Mucosa of stomach (tissue), 1 donor: ENCODE measurements around the gene GYG2.

ENCODE experiments used
- H3K27me3 ChIP-seq: one replicate; pipeline ENCODE4 v1.7.0; 2013; ENCODE audit warnings: mild to moderate bottlenecking, low read length; ENCODE audit not compliant: control insufficient read depth, insufficient read depth
- H3K36me3 ChIP-seq: one replicate; pipeline ENCODE4 v1.7.0; 2013; ENCODE audit warnings: low read length; ENCODE audit not compliant: control insufficient read depth, insufficient read depth
- H3K4me1 ChIP-seq: one replicate; pipeline ENCODE4 v1.7.0; 2013; ENCODE audit warnings: mild to moderate bottlenecking, low read length; ENCODE audit not compliant: control insufficient read depth, insufficient read depth
- H3K4me3 ChIP-seq: one replicate; pipeline ENCODE4 v1.7.0; 2013; ENCODE audit warnings: low read length
- H3K9ac ChIP-seq: one replicate; pipeline ENCODE4 v1.7.0; 2013; ENCODE audit warnings: mild to moderate bottlenecking, low read length, moderate library complexity
- H3K9me3 ChIP-seq: one replicate; pipeline ENCODE4 v1.7.0; 2013; ENCODE audit warnings: mild to moderate bottlenecking, low read length, moderate library complexity; ENCODE audit not compliant: control insufficient read depth
- donor health status: Pancreatic carcinoma.

The GYG2 gene

GRCh38 chrX:2820136-2820771 lies 8.5 kb upstream of the GYG2 start:
- H3K4me1 ChIP-seq: no peaks in the 10 kb centered on the region

GRCh38 chrX:2823795-2824386 lies 4.8 kb upstream of the GYG2 start:
- no peaks in the 10 kb centered on the region for H3K9me3 ChIP-seq
- H3K36me3 ChIP-seq: no peaks in the 10 kb centered on the region
- no peaks in the 10 kb centered on the region for H3K27me3 ChIP-seq
- H3K4me3 ChIP-seq: no peak overlapping the region
- H3K9ac ChIP-seq: no peak overlapping the region
- no peaks in the 10 kb centered on the region for H3K4me1 ChIP-seq

More at GRCh38 chrX:2820136-2820771, 8.5 kb upstream of the GYG2 start:
- H3K4me3 ChIP-seq: no peak overlapping the region
- no peaks in the 10 kb centered on the region for H3K9me3 ChIP-seq
- no peaks in the 10 kb centered on the region for H3K27me3 ChIP-seq
- no peaks in the 10 kb centered on the region for H3K36me3 ChIP-seq
- no peak overlapping the region for H3K9ac ChIP-seq

GRCh38 chrX:2824886-2825285 lies 3.8 kb upstream of the GYG2 start:
- H3K9ac ChIP-seq: no peak overlapping the region
- no peak overlapping the region for H3K4me3 ChIP-seq
- H3K27me3 ChIP-seq: no peaks in the 10 kb centered on the region
- H3K9me3 ChIP-seq: no peaks in the 10 kb centered on the region
- H3K36me3 ChIP-seq: no peaks in the 10 kb centered on the region
- no peaks in the 10 kb centered on the region for H3K4me1 ChIP-seq

GRCh38 chrX:2828959-2829411 lies 255 bp downstream of the GYG2 start:
- Histone ChIP-seq H3K27me3 (no peaks in the 10 kb centered on the region), H3K9ac (no peak overlapping the region), H3K4me1 (no peaks in the 10 kb centered on the region), H3K4me3 (no peak overlapping the region), H3K36me3 (no peaks in the 10 kb centered on the region), H3K9me3 (no peaks in the 10 kb centered on the region)

- Histone ChIP-seq H3K27me3 (no peaks in the 10 kb centered on the region), H3K9ac (no peak overlapping the region), H3K4me3 (no peak overlapping the region), H3K36me3 (no peaks in the 10 kb centered on the region), H3K4me1 (no peaks in the 10 kb centered on the region), H3K9me3 (no peaks in the 10 kb centered on the region)
These were observed 928 bp downstream of the GYG2 start for GRCh38 chrX:2829469-2830246.

- Histone ChIP-seq H3K9ac (no peak overlapping the region), H3K4me1 (no peaks in the 10 kb centered on the region), H3K4me3 (no peak overlapping the region), H3K36me3 (no peaks in the 10 kb centered on the region), H3K9me3 (no peaks in the 10 kb centered on the region), H3K27me3 (no peaks in the 10 kb centered on the region)
These were observed 2.9 kb downstream of the GYG2 start for GRCh38 chrX:2831471-2832228.

- Histone ChIP-seq H3K4me1 (no peaks in the 10 kb centered on the region), H3K4me3 (no peak overlapping the region), H3K36me3 (no peaks in the 10 kb centered on the region), H3K27me3 (no peaks in the 10 kb centered on the region), H3K9ac (no peak overlapping the region), H3K9me3 (no peaks in the 10 kb centered on the region)
These were observed 9.2 kb downstream of the GYG2 start for GRCh38 chrX:2837961-2838360.

- Histone ChIP-seq H3K4me3 (no peak overlapping the region), H3K27me3 (no peaks in the 10 kb centered on the region)
These were observed 12.2 kb downstream of the GYG2 start for GRCh38 chrX:2840961-2841360.

GRCh38 chrX:2841537-2841936 lies 12.8 kb downstream of the GYG2 start:
- no peak overlapping the region for H3K4me3 ChIP-seq
- H3K4me1 ChIP-seq: no peaks in the 10 kb centered on the region
- H3K9ac ChIP-seq: no peak overlapping the region
- no peaks in the 10 kb centered on the region for H3K27me3 ChIP-seq
- no peaks in the 10 kb centered on the region for H3K36me3 ChIP-seq
- no peaks in the 10 kb centered on the region for H3K9me3 ChIP-seq

More at GRCh38 chrX:2840961-2841360, 12.2 kb downstream of the GYG2 start:
- Histone ChIP-seq H3K36me3 (no peaks in the 10 kb centered on the region), H3K9ac (no peak overlapping the region), H3K4me1 (no peaks in the 10 kb centered on the region), H3K9me3 (no peaks in the 10 kb centered on the region)

- no peak overlapping the region for H3K9ac ChIP-seq
- no peaks in the 10 kb centered on the region for H3K9me3 ChIP-seq
- no peaks in the 10 kb centered on the region for H3K36me3 ChIP-seq
- H3K4me3 ChIP-seq: no peak overlapping the region
- H3K4me1 ChIP-seq: no peaks in the 10 kb centered on the region
- H3K27me3 ChIP-seq: no peaks in the 10 kb centered on the region
These were observed 18.3 kb downstream of the GYG2 start for GRCh38 chrX:2846992-2847391.

GRCh38 chrX:2848871-2849301 lies 20.2 kb downstream of the GYG2 start:
- Histone ChIP-seq H3K27me3 (no peaks in the 10 kb centered on the region), H3K9ac (no peak overlapping the region), H3K36me3 (no peaks in the 10 kb centered on the region), H3K4me1 (no peaks in the 10 kb centered on the region), H3K4me3 (no peak overlapping the region), H3K9me3 (no peaks in the 10 kb centered on the region)

- Histone ChIP-seq H3K9ac (no peak overlapping the region), H3K4me3 (no peak overlapping the region), H3K27me3 (no peaks in the 10 kb centered on the region), H3K9me3 (no peaks in the 10 kb centered on the region), H3K4me1 (no peaks in the 10 kb centered on the region), H3K36me3 (no peaks in the 10 kb centered on the region)
These were observed 26.2 kb downstream of the GYG2 start for GRCh38 chrX:2854918-2855317.
